Smooth muscle cell (in vitro differentiated cells): ENCODE measurements around the gene RPH3AL. TPM values are rescaled to one million over a fixed set of nuclear protein-coding genes. Genes with fewer than 3 reads are reported as not detected.
A peak's percentile ranks its signal among the peaks of the same experiment; 100 is the strongest.

Experiments used
- DNase-seq: peaks from one replicate; lab custom pipeline; 2025; ENCODE audit not compliant: unreplicated experiment; lab: John Stamatoyannopoulos, UW
- H2AFZ ChIP-seq: fragments of 200-600 bp; sonication (generic); 2 replicates; pipeline ENCODE4 v1.6.0; 2016; ENCODE audit warnings: antibody characterized with exemption, low read depth, mild to moderate bottlenecking
- H3F3A ChIP-seq: fragments of 200-600 bp; sonication (generic); 2 replicates; pipeline ENCODE4 v1.6.0; 2017; ENCODE audit warnings: antibody characterized with exemption, low read depth
- H3K27ac ChIP-seq: fragments of 200-600 bp; sonication (generic); 2 replicates; pipeline ENCODE4 v1.5.1; 2016; ENCODE audit warnings: low read depth, mild to moderate bottlenecking
- H3K27me3 ChIP-seq: fragments of 200-600 bp; sonication (generic); 2 replicates; pipeline ENCODE4 v1.6.1; 2016; ENCODE audit warnings: low read depth, mild to moderate bottlenecking
- H3K36me3 ChIP-seq: fragments of 200-600 bp; sonication (generic); 2 replicates; pipeline ENCODE4 v1.5.1; 2016; ENCODE audit warnings: low read depth
- H3K4me1 ChIP-seq: fragments of 200-600 bp; sonication (generic); 2 replicates; pipeline ENCODE4 v1.5.1; 2016; ENCODE audit warnings: low read depth
- H3K4me2 ChIP-seq: fragments of 200-600 bp; sonication (generic); 2 replicates; pipeline ENCODE4 v1.6.0; 2016; ENCODE audit warnings: mild to moderate bottlenecking
- H3K4me3 ChIP-seq: fragments of 200-600 bp; sonication (generic); 2 replicates; pipeline ENCODE4 v1.5.1; 2016; ENCODE audit warnings: mild to moderate bottlenecking
- H3K79me2 ChIP-seq: fragments of 200-600 bp; sonication (generic); 2 replicates; pipeline ENCODE4 v1.6.0; 2016; ENCODE audit warnings: low read depth, mild to moderate bottlenecking
- H3K9ac ChIP-seq: fragments of 200-600 bp; sonication (generic); 2 replicates; pipeline ENCODE4 v1.6.0; 2016; ENCODE audit warnings: low read depth
- H3K9me3 ChIP-seq: fragments of 200-600 bp; sonication (generic); replicated peaks from 2 replicates; pipeline ENCODE4 v1.5.1; 2016; ENCODE audit warnings: low read depth
- H4K20me1 ChIP-seq: fragments of 200-600 bp; sonication (generic); 2 replicates; pipeline ENCODE4 v1.6.0; 2016; ENCODE audit warnings: low read depth
- WGBS: methylation state at CpG from one replicate; pipeline ENCODE4 v1.1.7; 2016; ENCODE audit warnings: low lambda C conversion rate; 5-methylcytosine and 5-hydroxymethylcytosine counted together
- polyA plus RNA-seq: library from polyadenylated mRNA; unstranded; fragments of >200 nt; fragmentation: Nextera tagmentation; extraction: Ambion mirVana; gene quantifications from 2 replicates; pipeline ENCODE4 v1.2.1, GENCODE V29; 2016
- total RNA-seq: library from RNA; depleted of rRNA; stranded (reverse); fragments of >200 nt; gene quantifications from 2 replicates; pipeline ENCODE4 v1.2.3, GENCODE V29; 2014
- TF ChIP-seq, protein P1 (sequence below): fragments of 200-600 bp; sonication (generic); IDR thresholded peaks from 2 replicates; pipeline ENCODE4 v1.5.1; 2017; ENCODE audit warnings: borderline replicate concordance, mild to moderate bottlenecking, antibody characterized with exemption; ENCODE audit not compliant: insufficient read depth, poor library complexity, severe bottlenecking

The RPH3AL gene
- total and polyA plus RNA-seq, 2 experiments from 2014 or later = 1.8 to 3.3 TPM

GRCh38 chr17:227946-228615, 124.5 kb downstream of the RPH3AL start:
- H3K4me1 ChIP-seq = peaks cover 9% of the 10 kb centered on the region
- TF ChIP-seq, protein P1, sequence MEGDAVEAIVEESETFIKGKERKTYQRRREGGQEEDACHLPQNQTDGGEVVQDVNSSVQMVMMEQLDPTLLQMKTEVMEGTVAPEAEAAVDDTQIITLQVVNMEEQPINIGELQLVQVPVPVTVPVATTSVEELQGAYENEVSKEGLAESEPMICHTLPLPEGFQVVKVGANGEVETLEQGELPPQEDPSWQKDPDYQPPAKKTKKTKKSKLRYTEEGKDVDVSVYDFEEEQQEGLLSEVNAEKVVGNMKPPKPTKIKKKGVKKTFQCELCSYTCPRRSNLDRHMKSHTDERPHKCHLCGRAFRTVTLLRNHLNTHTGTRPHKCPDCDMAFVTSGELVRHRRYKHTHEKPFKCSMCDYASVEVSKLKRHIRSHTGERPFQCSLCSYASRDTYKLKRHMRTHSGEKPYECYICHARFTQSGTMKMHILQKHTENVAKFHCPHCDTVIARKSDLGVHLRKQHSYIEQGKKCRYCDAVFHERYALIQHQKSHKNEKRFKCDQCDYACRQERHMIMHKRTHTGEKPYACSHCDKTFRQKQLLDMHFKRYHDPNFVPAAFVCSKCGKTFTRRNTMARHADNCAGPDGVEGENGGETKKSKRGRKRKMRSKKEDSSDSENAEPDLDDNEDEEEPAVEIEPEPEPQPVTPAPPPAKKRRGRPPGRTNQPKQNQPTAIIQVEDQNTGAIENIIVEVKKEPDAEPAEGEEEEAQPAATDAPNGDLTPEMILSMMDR = no peak
- peaks cover 3% of the 10 kb centered on the region for H3F3A ChIP-seq
- H3K79me2 ChIP-seq = no peaks in the 10 kb centered on the region
- H3K4me2 ChIP-seq = no peak overlapping the region
- H3K27ac ChIP-seq = no peak overlapping the region
- H4K20me1 ChIP-seq = no peaks in the 10 kb centered on the region
- 89% methylated on average over 19 of the region's 19 CpGs for WGBS
- no peak overlapping the region for H3K4me3 ChIP-seq
- no peaks in the 10 kb centered on the region for H3K36me3 ChIP-seq
- H3K27me3 ChIP-seq = no peaks in the 10 kb centered on the region
- H3K9ac ChIP-seq = no peak overlapping the region
- no peak for DNase-seq
- H2AFZ ChIP-seq = no peak overlapping the region
- H3K9me3 ChIP-seq = no peaks in the 10 kb centered on the region

- no peaks in the 10 kb centered on the region for H3K36me3 ChIP-seq
- no peak for DNase-seq
- WGBS = 85% methylated on average over 15 of the region's 15 CpGs
- H2AFZ ChIP-seq = no peak overlapping the region
- TF ChIP-seq, protein P1 = no peak
- no peak overlapping the region for H3K27ac ChIP-seq
- no peak overlapping the region for H3K4me2 ChIP-seq
- peaks cover 9% of the 10 kb centered on the region for H3K4me1 ChIP-seq
- H3K9ac ChIP-seq = no peak overlapping the region
- no peaks in the 10 kb centered on the region for H3K27me3 ChIP-seq
- H3F3A ChIP-seq = peaks cover 3% of the 10 kb centered on the region
- H4K20me1 ChIP-seq = no peaks in the 10 kb centered on the region
- no peaks in the 10 kb centered on the region for H3K9me3 ChIP-seq
- no peaks in the 10 kb centered on the region for H3K79me2 ChIP-seq
- H3K4me3 ChIP-seq = no peak overlapping the region
Observed at GRCh38 chr17:227078-227945, 125.3 kb downstream of the RPH3AL start.

DNA sequence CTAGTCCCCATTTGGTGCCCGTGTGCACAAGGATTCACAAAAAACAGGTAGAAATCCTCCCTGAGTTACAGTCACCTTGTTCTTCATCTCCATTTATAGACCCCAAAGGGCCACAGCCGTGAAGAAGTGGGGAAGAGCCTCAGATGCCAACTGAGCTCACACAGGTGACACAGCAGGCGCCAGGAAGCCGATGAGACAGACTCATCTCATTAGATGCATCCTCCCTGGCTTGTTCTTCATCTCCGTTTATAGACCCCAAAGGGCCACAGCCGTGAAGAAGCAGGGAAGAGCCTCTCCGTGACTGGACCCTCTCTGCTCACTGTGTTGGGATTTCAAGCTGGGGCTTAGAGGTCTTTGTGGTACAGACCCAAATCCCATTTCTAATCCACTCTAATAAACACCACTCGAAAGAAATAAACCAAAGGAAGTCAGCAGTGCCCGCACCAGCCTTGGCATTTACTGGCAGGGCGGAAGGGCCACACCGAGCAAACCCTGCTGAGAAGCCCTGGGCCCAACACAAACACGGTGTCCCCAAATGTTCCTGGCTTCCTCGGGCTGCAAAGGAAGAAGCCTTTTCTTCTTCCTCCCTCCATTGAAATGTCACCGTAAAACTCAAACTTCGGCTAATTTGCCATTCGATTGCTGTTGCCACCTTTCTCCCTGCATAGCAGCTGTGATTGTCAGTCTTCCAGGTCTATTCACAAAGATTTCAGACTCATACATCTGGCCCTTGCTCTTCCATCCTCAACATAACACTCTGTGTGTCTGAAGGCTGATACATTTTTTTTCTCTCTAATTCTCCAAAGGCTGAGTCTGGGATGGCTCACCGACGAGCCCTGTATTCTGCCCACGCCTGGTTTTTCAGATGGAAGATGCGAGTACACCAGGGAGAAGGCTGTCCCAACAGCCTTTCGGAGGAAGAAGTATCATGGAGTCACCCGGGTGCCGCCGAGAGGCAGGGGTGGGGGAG, 126.2 kb downstream of the RPH3AL start:
- no peaks in the 10 kb centered on the region for H3K79me2 ChIP-seq
- TF ChIP-seq, protein P1 = no peak
- peaks cover 9% of the 10 kb centered on the region for H3K4me1 ChIP-seq
- no peak for DNase-seq
- peaks cover 3% of the 10 kb centered on the region for H3F3A ChIP-seq
- H3K4me2 ChIP-seq = peak overlapping the region; percentile 3
- no peaks in the 10 kb centered on the region for H4K20me1 ChIP-seq
- no peaks in the 10 kb centered on the region for H3K9me3 ChIP-seq
- no peak overlapping the region for H3K9ac ChIP-seq
- H3K27ac ChIP-seq = no peak overlapping the region
- 71% methylated on average over 24 of the region's 24 CpGs for WGBS
- H3K27me3 ChIP-seq = no peaks in the 10 kb centered on the region
- H3K36me3 ChIP-seq = no peaks in the 10 kb centered on the region
- no peak overlapping the region for H2AFZ ChIP-seq
- H3K4me3 ChIP-seq = no peak overlapping the region
